NCI-H2171 (cell line): Measurements from ENCODE around the gene NRXN3.
A peak's percentile ranks its signal among the peaks of the same experiment; 100 is the strongest.

Source experiments
- DNase-seq: peaks from one replicate; lab custom pipeline; 2025; lab: John Stamatoyannopoulos, UW

NRXN3 gene

GRCh38 chr14:78173346-78174035 lies 3.3 kb downstream of the NRXN3 start:
- DNase-seq, result no peak

GRCh38 chr14:78175412-78175811 lies 5.2 kb downstream of the NRXN3 start:
- no peak for DNase-seq

- no peak for DNase-seq
Observed at GRCh38 chr14:78178071-78178470, 7.9 kb downstream of the NRXN3 start.

GRCh38 chr14:78178971-78179370 lies 8.8 kb downstream of the NRXN3 start:
- no peak for DNase-seq

DNA sequence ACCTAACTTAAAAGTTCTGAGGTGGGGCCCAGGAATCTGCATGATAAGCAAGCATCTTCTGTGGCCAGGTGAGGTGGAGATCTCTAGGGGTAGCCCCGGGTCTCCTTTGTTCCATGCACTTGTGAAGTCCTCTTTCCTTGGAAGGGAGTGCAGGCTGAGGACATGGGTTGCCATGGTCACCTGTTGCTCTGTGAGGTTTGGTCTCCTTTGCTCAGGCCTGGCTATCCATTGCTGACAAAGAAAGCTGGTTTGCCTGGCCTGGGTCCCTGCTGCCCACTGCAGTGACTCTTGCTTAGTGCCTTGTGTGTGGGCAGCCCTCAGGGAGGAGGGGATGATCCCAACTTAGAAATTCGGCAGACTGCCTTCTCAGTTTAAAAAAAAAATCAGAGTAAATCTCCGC lies 11.1 kb downstream of the NRXN3 start:
- no peak for DNase-seq

DNA sequence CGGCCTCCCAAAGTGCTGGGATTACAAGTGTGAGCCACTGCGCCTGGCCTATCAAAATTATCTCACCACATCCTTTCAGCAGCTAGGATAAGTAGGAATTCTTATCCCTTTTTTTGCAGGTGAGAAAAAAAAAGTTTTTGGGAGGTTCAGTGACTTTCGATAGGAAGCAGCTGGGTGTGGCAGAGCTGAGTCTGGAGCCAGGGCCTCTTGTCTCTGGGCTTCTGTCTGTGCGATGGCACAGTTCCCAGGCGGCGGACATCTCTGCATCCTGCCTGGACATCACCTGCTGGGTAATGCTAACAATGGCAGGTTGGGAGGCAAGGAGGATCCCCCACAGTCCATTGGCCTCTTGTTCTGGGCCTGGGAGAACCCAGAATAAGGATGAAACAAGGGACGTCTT lies 12.5 kb downstream of the NRXN3 start:
- no peak for DNase-seq

DNA sequence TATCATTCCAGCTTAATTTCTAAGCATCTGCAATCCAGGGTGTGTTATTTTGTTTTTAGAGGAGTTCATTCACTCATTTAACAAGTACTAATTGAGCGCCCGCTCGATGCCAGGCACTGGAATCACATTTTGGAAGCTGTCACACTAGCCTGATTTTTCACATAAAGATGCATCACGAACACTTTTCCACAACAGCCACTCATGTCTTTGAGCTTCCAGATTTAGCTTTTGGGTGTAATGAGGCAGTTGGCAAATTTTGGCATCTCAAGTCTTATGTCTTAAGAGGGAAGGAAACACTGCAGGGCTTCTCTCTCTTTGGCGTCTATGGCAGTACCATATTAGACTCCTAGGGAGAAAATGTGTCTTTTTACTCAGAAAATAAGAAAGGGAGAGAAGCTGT lies 14.0 kb downstream of the NRXN3 start:
- DNase-seq, result no peak

DNA sequence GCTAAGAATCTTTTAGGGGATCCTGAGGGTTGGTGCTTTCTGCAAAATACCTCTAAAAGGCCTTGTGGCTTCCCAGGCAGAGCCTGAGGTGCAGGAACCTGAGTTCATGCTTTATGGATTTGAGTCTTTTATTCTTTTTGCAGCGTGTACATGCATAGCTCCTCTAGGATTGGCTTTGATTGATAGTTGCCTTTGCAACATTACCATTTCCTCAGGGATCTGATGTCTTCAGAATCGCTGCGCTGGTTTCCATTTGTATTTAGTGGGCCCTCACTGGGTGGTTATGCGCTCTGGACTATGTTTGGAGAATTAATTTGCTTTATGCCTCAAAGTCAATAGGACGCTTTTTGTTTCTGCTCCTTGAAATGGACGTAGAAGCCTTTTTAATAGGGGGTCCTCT lies 16.1 kb downstream of the NRXN3 start:
- no peak for DNase-seq

GRCh38 chr14:78188882-78189281 lies 18.7 kb downstream of the NRXN3 start:
- no peak for DNase-seq

DNA sequence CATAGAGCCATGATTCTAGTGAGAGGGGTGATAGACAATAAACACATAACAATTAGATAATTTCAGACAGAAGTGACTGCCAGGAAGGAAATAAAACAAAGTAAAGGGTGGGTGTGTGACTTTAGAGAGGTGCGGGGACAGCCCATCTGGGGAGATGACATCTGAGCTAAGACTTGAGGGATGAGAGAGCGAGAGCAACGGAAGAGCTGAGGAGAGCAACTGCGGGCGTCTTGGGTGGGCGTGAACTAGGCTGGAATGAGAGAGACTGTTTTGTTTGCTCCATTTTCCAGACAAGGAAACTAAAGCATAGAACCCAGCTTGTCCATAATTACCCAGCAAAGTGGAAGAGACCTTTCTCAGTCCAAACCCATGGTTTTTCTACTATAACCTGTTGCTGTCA lies 25.3 kb downstream of the NRXN3 start:
- no peak for DNase-seq

DNA sequence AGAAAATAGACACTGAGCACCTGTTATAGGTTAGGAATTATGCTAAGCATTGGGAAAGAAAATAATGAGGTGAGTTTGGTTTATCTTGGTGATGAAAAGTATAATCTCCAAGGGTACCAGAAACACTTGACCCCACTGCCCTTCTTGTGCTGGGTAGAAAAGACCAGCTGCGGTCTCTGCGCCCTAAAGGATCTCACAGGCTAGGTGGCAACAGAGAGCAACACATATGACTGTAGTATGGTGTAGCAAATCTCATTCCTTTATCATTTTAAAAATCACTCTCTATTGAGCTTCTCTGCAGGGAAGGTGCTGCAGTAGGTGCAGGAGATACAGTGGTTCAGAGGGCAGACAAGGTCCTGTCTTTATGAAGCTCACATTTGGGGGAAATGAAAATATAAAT lies 26.1 kb downstream of the NRXN3 start:
- no peak for DNase-seq

DNA sequence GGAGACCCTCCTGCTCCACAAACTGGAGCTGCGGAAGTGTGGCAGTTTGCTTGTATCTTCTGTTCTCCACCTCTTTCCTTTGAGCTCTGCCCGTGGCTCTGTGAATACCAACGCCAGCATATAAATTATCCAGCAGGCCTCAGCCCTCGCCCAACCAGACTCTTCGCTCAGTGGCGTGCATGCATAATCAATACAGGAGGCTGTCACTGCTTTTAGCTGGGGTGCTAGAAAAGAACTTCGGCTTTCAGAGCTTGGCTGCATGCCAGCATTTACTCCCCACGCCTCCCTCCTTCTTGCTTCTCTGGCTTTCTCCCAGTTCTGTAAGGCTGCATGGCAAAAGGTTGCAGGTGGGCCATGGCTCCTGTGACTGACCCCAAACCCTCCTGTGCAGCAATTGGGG lies 26.9 kb downstream of the NRXN3 start:
- DNase-seq, result peak; percentile 40

DNA sequence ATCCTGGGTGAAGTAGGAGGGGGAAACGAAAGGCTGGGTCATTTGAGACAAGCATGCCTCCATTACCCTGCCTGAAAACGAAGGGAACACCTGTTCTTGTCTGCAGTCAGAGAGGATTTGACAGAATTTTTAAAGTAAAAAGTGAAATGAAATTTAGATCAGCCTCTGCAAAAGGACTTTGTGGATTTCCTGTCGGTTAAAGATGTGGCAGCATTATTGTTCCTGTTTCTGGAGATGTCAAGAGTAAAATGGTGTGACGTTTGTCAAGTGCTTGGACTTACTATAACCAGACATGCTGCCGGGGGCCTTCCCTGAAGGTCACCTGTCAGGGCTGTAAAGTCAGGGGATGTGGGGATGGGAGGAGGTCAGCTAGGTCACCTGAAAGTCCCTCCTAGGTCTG lies 32.0 kb downstream of the NRXN3 start:
- DNase-seq, result no peak

- peak; percentile 39 for DNase-seq
Observed at GRCh38 chr14:78202976-78203375, 32.8 kb downstream of the NRXN3 start.

DNA sequence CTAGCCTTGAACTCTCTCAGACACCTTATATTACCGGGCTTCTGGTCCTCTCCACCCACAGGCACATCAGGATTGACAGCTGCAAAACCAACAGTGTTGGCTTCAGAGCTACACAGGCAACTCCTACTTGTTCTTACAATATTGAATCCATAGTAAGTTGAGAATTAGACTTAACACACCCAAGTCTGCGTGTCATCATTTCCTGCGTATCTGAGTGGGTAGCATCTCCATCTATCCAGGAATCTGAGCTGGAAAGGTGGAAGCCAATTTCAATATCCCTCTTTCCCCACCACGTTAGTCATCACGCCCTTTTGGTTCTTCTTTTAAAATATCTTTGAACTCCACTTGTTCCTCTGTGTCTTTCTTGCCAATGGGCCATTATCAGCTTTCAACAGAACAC lies 37.2 kb downstream of the NRXN3 start:
- DNase-seq, result no peak

DNA sequence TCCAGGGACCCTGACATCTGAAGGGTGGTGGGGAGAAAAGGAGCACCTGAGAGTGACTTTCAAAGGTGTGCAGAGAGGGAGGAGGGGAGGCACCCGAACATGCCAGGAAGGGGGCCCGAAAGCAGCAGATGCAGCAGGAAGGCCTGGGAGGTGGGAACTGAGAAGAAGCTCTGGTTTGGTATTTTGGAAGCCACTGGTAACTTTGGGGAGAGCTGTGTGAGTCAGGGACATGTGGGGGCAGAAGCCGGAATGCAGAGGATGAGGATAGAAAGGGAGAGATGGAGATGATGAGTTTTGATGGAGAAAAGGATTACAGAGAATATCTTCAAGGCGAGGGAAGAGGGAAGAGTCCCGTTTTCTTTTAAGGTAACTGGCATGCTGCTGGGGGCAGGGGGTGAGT lies 50.1 kb downstream of the NRXN3 start:
- no peak for DNase-seq

DNA sequence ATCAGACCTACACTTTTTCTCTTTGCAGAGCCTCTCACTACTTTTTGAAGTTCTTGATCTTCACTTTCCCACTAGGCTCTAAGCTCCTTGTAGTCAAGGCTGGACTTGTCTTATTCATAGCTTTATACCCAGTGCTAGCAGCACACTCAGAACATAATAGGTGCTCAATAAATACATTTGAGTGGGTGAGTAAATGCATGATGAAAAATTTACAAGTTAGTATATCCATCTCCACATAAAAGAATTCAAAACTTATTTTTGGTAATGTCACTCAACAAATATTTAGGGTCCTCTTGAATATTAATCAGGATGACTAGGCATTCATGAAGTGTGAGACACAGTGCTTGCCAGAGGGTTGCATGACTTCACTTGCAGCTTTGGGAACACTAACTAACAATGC lies 52.6 kb downstream of the NRXN3 start:
- no peak for DNase-seq

GRCh38 chr14:78227248-78228077 lies 57.3 kb downstream of the NRXN3 start:
- DNase-seq, result no peak

- no peak for DNase-seq
Observed at GRCh38 chr14:78228702-78229327, 58.6 kb downstream of the NRXN3 start.

DNA sequence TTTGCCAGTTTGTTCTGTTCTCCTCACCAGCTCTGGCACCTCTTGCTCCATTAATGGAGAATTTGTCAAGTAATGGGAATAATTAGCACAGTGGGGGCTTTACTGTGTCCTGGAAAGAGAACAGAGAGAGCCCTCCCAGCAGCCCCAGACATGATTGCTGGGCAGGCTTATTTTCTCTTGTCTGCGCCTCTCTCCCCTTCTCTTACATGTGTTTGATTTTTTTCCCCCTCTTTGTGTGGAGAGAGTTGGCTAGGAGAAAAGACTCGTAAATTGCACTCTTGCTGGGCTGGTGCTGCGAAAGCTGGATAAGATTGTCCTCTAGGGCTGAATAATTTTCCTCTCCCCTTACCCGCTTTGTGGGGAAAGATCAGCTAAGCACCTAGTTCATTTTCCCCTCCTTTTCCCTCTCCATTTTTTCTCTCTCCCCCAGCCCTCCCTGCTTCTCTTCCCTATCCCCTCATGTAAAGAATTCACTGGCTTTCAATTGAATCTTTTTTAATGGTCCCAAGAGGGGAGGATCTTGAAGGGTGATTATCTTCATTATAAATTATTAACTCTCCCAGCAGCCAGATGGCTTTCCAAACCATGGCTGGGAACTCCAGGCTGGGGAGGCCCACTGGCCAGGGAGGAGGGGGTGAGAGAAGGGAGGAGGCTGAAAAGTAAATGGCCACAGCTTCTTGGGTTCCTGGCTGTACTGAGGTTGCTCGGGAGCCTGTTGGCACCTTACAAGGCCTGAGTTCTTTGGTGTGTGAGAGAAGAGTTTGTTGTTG lies 62.2 kb downstream of the NRXN3 start:
- no peak for DNase-seq

- no peak for DNase-seq
Observed at GRCh38 chr14:78238141-78238540, 68.0 kb downstream of the NRXN3 start.

- DNase-seq, result no peak
Observed at GRCh38 chr14:78240567-78240966, 70.4 kb downstream of the NRXN3 start.
